HepG2 (cell line): ENCODE results near the gene HES3. TPM values are rescaled to one million over a fixed set of nuclear protein-coding genes. Genes with fewer than 3 reads are reported as not detected.

Experiments used
- ATAC-seq: fragments of 200-7000 bp; cut with Tn5 transposase; 3 replicates; pipeline ENCODE4 v1.9.1; 2020; ENCODE audit warnings: mild to moderate bottlenecking, moderate library complexity
- BruUV-seq: library from RNA; stranded (reverse); fragments of 400-500 nt; replicated peaks from 2 replicates; lab custom pipeline; 2021; lab: Mats Ljungman, UMichigan
- CTCF ChIA-PET: fragments of 300-600 bp; formaldehyde crosslinking; extraction: SDS; loops from one replicate; lab custom pipeline; 2021; ENCODE audit warnings: low total read pairs, inconsistent platforms, low intra/inter-chr PET ratio; lab: Yijun Ruan, JAX
- POLR2A ChIA-PET: fragments of 350-600 bp; sonication (Branson Sonifier 250); formaldehyde crosslinking; loops from one replicate; lab custom pipeline; 2020; ENCODE audit warnings: antibody characterized with exemption, inconsistent platforms; lab: Yijun Ruan, JAX
- DNase-seq: peaks from one replicate; pipeline ENCODE4 v3.0.0-alpha.2; 2015; ENCODE audit warnings: low spot score
- FAIRE-seq: peaks from 3 replicates; lab custom pipeline; 2011; peaks lifted over from hg19 to GRCh38; lab: Jason Lieb, UNC
- H2AFZ ChIP-seq: one replicate; pipeline ENCODE4 v1.6.1; 2011; ENCODE audit warnings: low read length, inconsistent platforms
- H3K27ac ChIP-seq: fragments of 300-600 bp; 3 replicates; pipeline ENCODE4 v1.8.0; 2011; ENCODE audit warnings: mixed run types, mild to moderate bottlenecking, mixed read lengths, low read length, inconsistent platforms; ENCODE audit not compliant: insufficient read depth; ENCODE audit errors: extremely low read length
- H3K27me3 ChIP-seq, 2 experiments: fragments of 200-600 bp in 1 of 2; 2 replicates in 1 of 2; 3 replicates in 1 of 2; pipeline versions ENCODE4 v1.6.0 to v1.8.0; 2011; ENCODE audit warnings: low read length in 2 of 2, mild to moderate bottlenecking in 2 of 2, moderate library complexity in 2 of 2, inconsistent platforms in 1 of 2; ENCODE audit not compliant: insufficient read depth in 2 of 2, control insufficient read depth in 1 of 2
- H3K36me3 ChIP-seq, 2 experiments: fragments of 200-600 bp in 1 of 2; replicated peaks in 1 of 2; 2 replicates in 1 of 2; 3 replicates in 1 of 2; pipeline versions ENCODE4 v1.5.1 to v1.8.0; 2011; ENCODE audit warnings: low read length in 2 of 2, inconsistent platforms in 1 of 2; ENCODE audit not compliant: insufficient read depth in 2 of 2, control insufficient read depth in 1 of 2
- H3K4me1 ChIP-seq: 2 replicates; pipeline ENCODE4 v1.5.1; 2012; ENCODE audit warnings: low read length, inconsistent platforms; ENCODE audit not compliant: insufficient read depth
- H3K4me2 ChIP-seq: 2 replicates; pipeline ENCODE4 v1.6.0; 2011; ENCODE audit warnings: low read depth, low read length, inconsistent platforms
- H3K4me3 ChIP-seq, 3 experiments: fragments of 200-600 bp in 1 of 3; sonication (generic), shearing (Covaris generic) in 1 of 3; replicated peaks in 1 of 3; 2 replicates each; pipeline ENCODE4 v1.5.1; 2011 to 2016; ENCODE audit warnings: low read length in 3 of 3, inconsistent platforms in 2 of 3, low read depth in 2 of 3, mild to moderate bottlenecking in 2 of 3, control low read depth in 1 of 3, mixed read lengths in 1 of 3; ENCODE audit not compliant: insufficient read depth in 1 of 3
- H3K79me2 ChIP-seq: one replicate; pipeline ENCODE4 v1.6.1; 2011; ENCODE audit warnings: low read length, inconsistent platforms; ENCODE audit not compliant: insufficient read depth
- H3K9ac ChIP-seq: 2 replicates; pipeline ENCODE4 v1.6.0; 2011; ENCODE audit warnings: mild to moderate bottlenecking, low read depth, low read length, inconsistent platforms; ENCODE audit not compliant: insufficient read depth
- H3K9me3 ChIP-seq: 2 replicates; pipeline ENCODE4 v1.5.1; 2012; ENCODE audit warnings: mild to moderate bottlenecking, low read length
- H4K20me1 ChIP-seq: 2 replicates; pipeline ENCODE4 v1.6.0; 2011; ENCODE audit warnings: inconsistent platforms, mild to moderate bottlenecking, low read length, moderate library complexity; ENCODE audit not compliant: insufficient read depth
- NCOA1 ChIP-seq: sonication (generic); formaldehyde crosslinking; IDR thresholded peaks from 2 replicates; pipeline ENCODE4 v1.9.0; 2021; ENCODE audit warnings: missing genetic modification reagents
- NFE2L1 ChIP-seq: sonication (generic); formaldehyde crosslinking; IDR thresholded peaks from 2 replicates; pipeline ENCODE4 v1.4.0; 2020; ENCODE audit warnings: missing genetic modification reagents, mild to moderate bottlenecking, borderline replicate concordance
- RARA ChIP-seq: IDR thresholded peaks from 2 replicates; pipeline ENCODE4 v1.6.1; 2016; ENCODE audit warnings: missing genetic modification reagents, missing compliant biosample characterization
- ZNF205 ChIP-seq: IDR thresholded peaks from 2 replicates; pipeline ENCODE4 v1.6.1; 2018; ENCODE audit warnings: missing biosample characterization, missing genetic modification reagents
- ZNF549 ChIP-seq: sonication (generic); formaldehyde crosslinking; IDR thresholded peaks from 2 replicates; pipeline ENCODE4 v1.5.0; 2020; ENCODE audit warnings: missing genetic modification reagents
- WGBS: methylation state at CpG from one replicate; pipeline ENCODE4 v1.1.6; 2017; ENCODE audit warnings: low lambda C conversion rate; 5-methylcytosine and 5-hydroxymethylcytosine counted together
- in situ Hi-C: cut with HindIII; loops from 2 replicates; pipeline ENCODE4 v1.10.0; 2017; ENCODE audit warnings: low pct_unique_long_range_greater_than_20kb; ENCODE audit not compliant: extremely low pct_ligation_motif_present
- intact Hi-C: fragments of 100-400 bp; cut with micrococcal nuclease; formaldehyde crosslinking; loops from one replicate; pipeline ENCODE4 v1.10.0; 2022; ENCODE audit not compliant: unreplicated experiment
- polyA plus RNA-seq, 8 experiments: library from polyadenylated mRNA; depleted of rRNA in 3 of 8; stranded (reverse) in 7 of 8; unstranded in 1 of 8; fragments of >200 nt; fragmentation: Illumina TruSeq in 4 of 8; extraction: Trizol in 4 of 8; gene quantifications; 2 replicates each; pipeline versions ENCODE4 v1.2.1 to v1.2.3, GENCODE V29; 2011 to 2016; ENCODE audit warnings: low read depth in 4 of 8, missing spikeins in 1 of 8, mixed read lengths in 1 of 8; ENCODE audit not compliant: insufficient read depth in 1 of 8
- total RNA-seq, 5 experiments: library from RNA; depleted of rRNA; stranded (reverse); fragments of >200 nt; fragmentation: Illumina TruSeq; extraction: Trizol; gene quantifications; 2 replicates each; pipeline ENCODE4 v1.2.3, GENCODE V29; 2016; ENCODE audit warnings: low read depth in 1 of 5
- TF ChIP-seq, protein P1 (sequence below): sonication (generic); formaldehyde crosslinking; IDR thresholded peaks from 2 replicates; pipeline ENCODE4 v1.9.0; 2021; ENCODE audit warnings: missing genetic modification reagents, mild to moderate bottlenecking, borderline replicate concordance
- TF ChIP-seq, protein P2 (sequence below): sonication (generic); formaldehyde crosslinking; IDR thresholded peaks from 2 replicates; pipeline ENCODE4 v1.5.0; 2020; ENCODE audit warnings: mild to moderate bottlenecking, low read depth, missing genetic modification reagents, borderline replicate concordance
- TF ChIP-seq, protein P3 (sequence below): sonication (generic); formaldehyde crosslinking; IDR thresholded peaks from 2 replicates; pipeline ENCODE4 v1.4.0; 2020; ENCODE audit warnings: mild to moderate bottlenecking, missing genetic modification reagents
- TF ChIP-seq, protein P4 (sequence below): sonication (generic); formaldehyde crosslinking; IDR thresholded peaks from 2 replicates; pipeline ENCODE4 v1.5.0; 2020; ENCODE audit warnings: mild to moderate bottlenecking, missing genetic modification reagents
- TF ChIP-seq, protein P5 (sequence below): sonication (generic); formaldehyde crosslinking; IDR thresholded peaks from 2 replicates; pipeline ENCODE4 v1.5.0; 2020; ENCODE audit warnings: mild to moderate bottlenecking, missing genetic modification reagents

Gene HES3
- total and polyA plus RNA-seq, 2 of the 13 experiments (the other 11 are each of a cell fraction or from before 2014, with no cell fraction given): not detected

DNA sequence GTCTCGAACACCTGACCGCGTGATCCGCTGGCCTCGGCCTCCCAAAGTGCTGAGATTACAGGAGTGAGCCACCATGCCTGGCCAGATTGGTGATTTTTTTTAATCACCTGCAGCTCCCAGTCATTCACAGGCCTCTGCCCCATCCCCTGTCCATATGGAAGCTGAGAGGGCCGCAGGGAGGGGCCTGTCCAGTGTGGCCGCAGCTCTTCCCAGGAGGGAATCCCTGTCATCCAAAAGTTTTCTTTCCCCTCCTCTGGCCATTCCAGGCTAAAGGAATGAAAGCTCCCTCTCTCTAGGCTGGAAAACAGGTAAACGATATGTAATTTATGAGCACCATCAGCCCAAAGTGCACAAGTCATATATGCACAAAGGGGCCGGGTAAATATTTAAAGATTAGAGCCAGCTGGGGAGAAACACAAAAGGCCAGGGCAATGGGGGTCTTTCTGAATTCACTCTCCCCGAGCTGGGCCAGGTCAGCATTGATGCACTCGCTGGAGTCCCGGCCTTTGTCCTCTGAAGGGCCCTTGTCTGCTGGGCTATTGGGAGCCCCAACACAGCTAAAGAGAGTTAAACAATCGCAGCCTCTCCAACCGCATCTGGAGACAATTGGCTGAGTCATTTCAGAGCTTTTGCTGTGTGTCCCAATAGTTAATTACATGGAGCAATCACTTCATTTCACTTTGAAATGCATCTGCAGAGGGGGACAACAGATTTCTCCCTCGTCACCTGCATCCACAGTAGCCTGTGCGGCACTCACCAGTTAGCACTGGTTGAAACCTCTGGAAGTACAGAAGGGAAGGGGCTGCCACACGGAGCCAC lies 3.8 kb upstream of the HES3 start:
- in situ Hi-C loops: loop anchor here (10.0 kb wide), 1 partner anchor 175 kb away; the partner anchor contains the start of gene HES2
- Histone ChIP-seq H3K9ac (no peak overlapping the region), H3K9me3 (no peaks in the 10 kb centered on the region), H2AFZ (no peak overlapping the region), H3K27ac (peak overlapping the region; percentile 61), H3K79me2 (peaks cover 3% of the 10 kb centered on the region), H4K20me1 (0 out of 2 replicates have a peak, but pooled peaks cover 2% of the 10 kb centered on the region), H3K4me1 (peaks cover 50% of the 10 kb centered on the region), H3K27me3 (peaks cover 9 to 30% of the 10 kb centered on the region in 2 experiments; a peak in 3 of 5 replicates), H3K4me2 (peak overlapping the region; percentile 70), H3K36me3 (no peaks in the 10 kb centered on the region), H3K4me3 (peak overlapping the region in 1 of 3 experiments; percentile 34; a peak in 2 of 6 replicates)
- DNase-seq (peak; percentile 88), ATAC-seq (peak; percentile 73), FAIRE-seq (peak; percentile 92)
- 6% methylated on average over 11 of the region's 17 CpGs for WGBS
- BruUV-seq: no TSS peak
- intact Hi-C loops: loop anchor here (2.0 to 10.0 kb wide), 2 partner anchors 35 to 135 kb away; no protein-coding TSS in a partner anchor
- POLR2A ChIA-PET: interaction anchor here (0.8 to 1.3 kb wide), 3 partner anchors 12 to 35 kb away, joined by 3 to 4 read pairs (median 3); no protein-coding TSS in a partner anchor
- CTCF ChIA-PET: no interaction called here
- TF ChIP-seq, protein P1, sequence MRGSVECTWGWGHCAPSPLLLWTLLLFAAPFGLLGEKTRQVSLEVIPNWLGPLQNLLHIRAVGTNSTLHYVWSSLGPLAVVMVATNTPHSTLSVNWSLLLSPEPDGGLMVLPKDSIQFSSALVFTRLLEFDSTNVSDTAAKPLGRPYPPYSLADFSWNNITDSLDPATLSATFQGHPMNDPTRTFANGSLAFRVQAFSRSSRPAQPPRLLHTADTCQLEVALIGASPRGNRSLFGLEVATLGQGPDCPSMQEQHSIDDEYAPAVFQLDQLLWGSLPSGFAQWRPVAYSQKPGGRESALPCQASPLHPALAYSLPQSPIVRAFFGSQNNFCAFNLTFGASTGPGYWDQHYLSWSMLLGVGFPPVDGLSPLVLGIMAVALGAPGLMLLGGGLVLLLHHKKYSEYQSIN (CRISPR knock-in tag): no peak
- TF ChIP-seq, protein P2, sequence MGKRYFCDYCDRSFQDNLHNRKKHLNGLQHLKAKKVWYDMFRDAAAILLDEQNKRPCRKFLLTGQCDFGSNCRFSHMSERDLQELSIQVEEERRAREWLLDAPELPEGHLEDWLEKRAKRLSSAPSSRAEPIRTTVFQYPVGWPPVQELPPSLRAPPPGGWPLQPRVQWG (CRISPR knock-in tag): no peak
- 0 out of 2 replicates have a peak, but pooled peaks have one; percentile 26 for TF ChIP-seq ZNF205 (CRISPR knock-in tag)
- TF ChIP-seq NFE2L1 (CRISPR knock-in tag): no peak
- TF ChIP-seq, protein P3, sequence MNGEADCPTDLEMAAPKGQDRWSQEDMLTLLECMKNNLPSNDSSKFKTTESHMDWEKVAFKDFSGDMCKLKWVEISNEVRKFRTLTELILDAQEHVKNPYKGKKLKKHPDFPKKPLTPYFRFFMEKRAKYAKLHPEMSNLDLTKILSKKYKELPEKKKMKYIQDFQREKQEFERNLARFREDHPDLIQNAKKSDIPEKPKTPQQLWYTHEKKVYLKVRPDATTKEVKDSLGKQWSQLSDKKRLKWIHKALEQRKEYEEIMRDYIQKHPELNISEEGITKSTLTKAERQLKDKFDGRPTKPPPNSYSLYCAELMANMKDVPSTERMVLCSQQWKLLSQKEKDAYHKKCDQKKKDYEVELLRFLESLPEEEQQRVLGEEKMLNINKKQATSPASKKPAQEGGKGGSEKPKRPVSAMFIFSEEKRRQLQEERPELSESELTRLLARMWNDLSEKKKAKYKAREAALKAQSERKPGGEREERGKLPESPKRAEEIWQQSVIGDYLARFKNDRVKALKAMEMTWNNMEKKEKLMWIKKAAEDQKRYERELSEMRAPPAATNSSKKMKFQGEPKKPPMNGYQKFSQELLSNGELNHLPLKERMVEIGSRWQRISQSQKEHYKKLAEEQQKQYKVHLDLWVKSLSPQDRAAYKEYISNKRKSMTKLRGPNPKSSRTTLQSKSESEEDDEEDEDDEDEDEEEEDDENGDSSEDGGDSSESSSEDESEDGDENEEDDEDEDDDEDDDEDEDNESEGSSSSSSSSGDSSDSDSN: 0 out of 2 replicates have a peak, but pooled peaks have one; percentile 22
- TF ChIP-seq RARA (CRISPR knock-in tag): 0 out of 2 replicates have a peak, but pooled peaks have one; percentile 29
- TF ChIP-seq, protein P4, sequence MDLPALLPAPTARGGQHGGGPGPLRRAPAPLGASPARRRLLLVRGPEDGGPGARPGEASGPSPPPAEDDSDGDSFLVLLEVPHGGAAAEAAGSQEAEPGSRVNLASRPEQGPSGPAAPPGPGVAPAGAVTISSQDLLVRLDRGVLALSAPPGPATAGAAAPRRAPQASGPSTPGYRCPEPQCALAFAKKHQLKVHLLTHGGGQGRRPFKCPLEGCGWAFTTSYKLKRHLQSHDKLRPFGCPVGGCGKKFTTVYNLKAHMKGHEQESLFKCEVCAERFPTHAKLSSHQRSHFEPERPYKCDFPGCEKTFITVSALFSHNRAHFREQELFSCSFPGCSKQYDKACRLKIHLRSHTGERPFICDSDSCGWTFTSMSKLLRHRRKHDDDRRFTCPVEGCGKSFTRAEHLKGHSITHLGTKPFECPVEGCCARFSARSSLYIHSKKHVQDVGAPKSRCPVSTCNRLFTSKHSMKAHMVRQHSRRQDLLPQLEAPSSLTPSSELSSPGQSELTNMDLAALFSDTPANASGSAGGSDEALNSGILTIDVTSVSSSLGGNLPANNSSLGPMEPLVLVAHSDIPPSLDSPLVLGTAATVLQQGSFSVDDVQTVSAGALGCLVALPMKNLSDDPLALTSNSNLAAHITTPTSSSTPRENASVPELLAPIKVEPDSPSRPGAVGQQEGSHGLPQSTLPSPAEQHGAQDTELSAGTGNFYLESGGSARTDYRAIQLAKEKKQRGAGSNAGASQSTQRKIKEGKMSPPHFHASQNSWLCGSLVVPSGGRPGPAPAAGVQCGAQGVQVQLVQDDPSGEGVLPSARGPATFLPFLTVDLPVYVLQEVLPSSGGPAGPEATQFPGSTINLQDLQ: no peak
- no peak for TF ChIP-seq ZNF549 (CRISPR knock-in tag)
- no peak for TF ChIP-seq NCOA1
- TF ChIP-seq, protein P5, sequence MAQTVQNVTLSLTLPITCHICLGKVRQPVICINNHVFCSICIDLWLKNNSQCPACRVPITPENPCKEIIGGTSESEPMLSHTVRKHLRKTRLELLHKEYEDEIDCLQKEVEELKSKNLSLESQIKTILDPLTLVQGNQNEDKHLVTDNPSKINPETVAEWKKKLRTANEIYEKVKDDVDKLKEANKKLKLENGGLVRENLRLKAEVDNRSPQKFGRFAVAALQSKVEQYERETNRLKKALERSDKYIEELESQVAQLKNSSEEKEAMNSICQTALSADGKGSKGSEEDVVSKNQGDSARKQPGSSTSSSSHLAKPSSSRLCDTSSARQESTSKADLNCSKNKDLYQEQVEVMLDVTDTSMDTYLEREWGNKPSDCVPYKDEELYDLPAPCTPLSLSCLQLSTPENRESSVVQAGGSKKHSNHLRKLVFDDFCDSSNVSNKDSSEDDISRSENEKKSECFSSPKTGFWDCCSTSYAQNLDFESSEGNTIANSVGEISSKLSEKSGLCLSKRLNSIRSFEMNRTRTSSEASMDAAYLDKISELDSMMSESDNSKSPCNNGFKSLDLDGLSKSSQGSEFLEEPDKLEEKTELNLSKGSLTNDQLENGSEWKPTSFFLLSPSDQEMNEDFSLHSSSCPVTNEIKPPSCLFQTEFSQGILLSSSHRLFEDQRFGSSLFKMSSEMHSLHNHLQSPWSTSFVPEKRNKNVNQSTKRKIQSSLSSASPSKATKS (CRISPR knock-in tag): no peak
